Mesangial cell (primary cell): ENCODE data around the gene ZNF593. TPM values are rescaled to one million over a fixed set of nuclear protein-coding genes. Genes with fewer than 3 reads are reported as not detected.

ENCODE experiments used
- total RNA-seq: library from RNA; depleted of rRNA; stranded (reverse); fragments of >200 nt; gene quantifications from 2 replicates; pipeline ENCODE4 v1.2.3, GENCODE V29; 2015

Gene ZNF593
- 103 and 117 TPM in 2 replicates for total RNA-seq

GRCh38 chr1:26169669-26170471 is at the start of gene ZNF593:
ZNF593 (plus strand) TSS chr1:26169908; CDS start chr1:26169984, 76 bp downstream.

DNA sequence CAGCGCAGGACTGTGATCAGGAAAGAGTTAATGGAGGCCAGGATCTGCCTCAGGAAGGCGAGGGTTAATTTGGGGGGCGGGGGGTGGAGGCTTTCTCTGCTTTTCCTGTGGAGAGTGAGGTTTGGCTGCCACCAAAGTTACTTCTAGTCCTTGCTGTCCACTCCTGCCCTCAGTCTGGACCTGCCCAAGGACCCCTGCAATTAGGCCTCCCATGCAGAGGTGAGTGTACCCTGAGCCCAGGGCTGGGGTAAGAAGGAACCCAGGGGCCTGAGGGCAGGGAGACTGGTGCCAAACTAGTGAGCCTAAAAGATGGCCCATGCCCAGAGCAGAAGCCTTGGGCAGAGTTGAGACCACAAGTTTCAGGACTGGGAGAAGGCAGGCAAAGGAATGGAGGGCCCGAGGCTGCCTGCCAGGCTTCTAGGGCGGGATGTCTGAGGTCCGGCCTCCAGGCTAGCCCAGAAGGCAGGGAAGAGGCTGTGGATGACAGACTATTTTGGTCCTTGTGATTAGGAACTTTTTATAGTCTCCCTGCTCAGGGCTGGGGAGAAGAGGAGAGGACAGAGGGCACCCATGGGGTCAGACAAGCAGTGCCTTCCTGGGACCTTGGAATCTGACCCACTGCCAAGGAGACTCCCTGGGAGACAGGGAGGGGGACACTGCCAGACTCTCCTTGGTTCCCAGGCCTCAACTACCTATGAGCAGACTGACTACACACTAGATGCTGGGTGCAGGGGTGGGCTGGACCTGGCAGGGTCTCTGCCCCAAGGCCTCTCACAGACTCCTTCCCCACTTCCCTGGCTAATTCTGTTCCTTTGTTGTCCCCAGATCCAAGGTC is 10.6 kb upstream of the ZNF593 start, which contains the start of gene FAM110D:
TSS of gene FAM110D (plus strand) at position 172 of the 835 bp plus-strand sequence. CDS start 2,213 bp downstream, outside the sequence.

GRCh38 chr1:26168410-26169197 is 1.1 kb upstream of the ZNF593 start, which contains the start of gene C1orf232:
C1orf232 (minus strand) TSS chr1:26168963; CDS start chr1:26168499, 464 bp downstream.

GRCh38 chr1:26171084-26172072 is 1.7 kb downstream of the ZNF593 start, which contains the start of gene ZNF593OS:
ZNF593OS (minus strand) TSS chr1:26171832; CDS start chr1:26171661, 171 bp downstream.

DNA sequence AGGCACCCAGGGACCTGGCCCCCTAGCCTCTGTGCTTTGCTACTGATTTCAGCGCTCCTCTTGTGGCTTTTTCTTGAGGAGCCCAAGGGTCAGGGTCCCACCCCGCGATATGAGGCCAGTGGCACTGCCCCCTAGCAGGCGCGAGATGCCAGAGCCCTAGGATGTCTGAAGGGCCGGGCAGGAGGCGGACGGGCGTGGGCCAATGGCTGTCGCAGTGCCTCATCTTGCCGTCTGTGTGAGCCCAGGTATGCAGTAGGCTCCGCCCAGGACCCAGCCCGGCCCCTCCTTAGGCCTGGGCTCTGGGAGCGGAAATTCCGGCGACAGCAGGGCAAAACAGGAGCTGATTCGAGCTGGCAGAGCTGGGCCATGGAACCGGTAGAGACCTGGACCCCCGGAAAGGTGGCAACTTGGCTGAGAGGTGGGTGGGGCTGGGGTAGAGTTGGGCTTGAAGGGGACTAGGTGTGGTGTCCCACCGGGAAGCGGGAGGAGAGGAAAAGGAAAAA is 7.5 kb downstream of the ZNF593 start, which contains the start of gene CNKSR1:
TSS of gene CNKSR1 (plus strand) at position 310 of the 503 bp plus-strand sequence. CDS start at position 367, 57 bp downstream.

GRCh38 chr1:26190373-26190987 is 20.8 kb downstream of the ZNF593 start, which contains the start of gene CATSPER4:
CATSPER4 (plus strand) TSS chr1:26190602; CDS start chr1:26190628, 26 bp downstream.

Other genes with a start within 250 kb of the ZNF593 start
- 9.4 and 9.6 TPM in 2 replicates for gene PAFAH2, start 171.8 kb upstream of the ZNF593 start, total RNA-seq
- gene EXTL1, start 148.1 kb upstream of the ZNF593 start, total RNA-seq = 0.65 and 2.3 TPM in 2 replicates
- 0.38 TPM in 1 of 2 replicates, not detected in the other for gene SLC30A2, start 123.8 kb upstream of the ZNF593 start, total RNA-seq
- gene TRIM63, start 102.3 kb upstream of the ZNF593 start, total RNA-seq = 0.38 TPM in 1 of 2 replicates, not detected in the other
- gene PDIK1L, start 58.1 kb upstream of the ZNF593 start, total RNA-seq = 2.0 and 2.9 TPM in 2 replicates
- 0.25 TPM in 1 of 2 replicates, not detected in the other for gene FAM110D, start 10.8 kb upstream of the ZNF593 start, total RNA-seq
- not detected in 2 replicates for gene C1orf232, start 945 bp upstream of the ZNF593 start, total RNA-seq
- 0.13 TPM in 1 of 2 replicates, not detected in the other for gene ZNF593OS, start 1.9 kb downstream of the ZNF593 start, total RNA-seq
- 1.5 and 3.4 TPM in 2 replicates for gene CNKSR1, start 7.6 kb downstream of the ZNF593 start, total RNA-seq
- not detected in 2 replicates for gene CATSPER4, start 20.7 kb downstream of the ZNF593 start, total RNA-seq
- gene CEP85, start 64.3 kb downstream of the ZNF593 start, total RNA-seq = 4.9 and 17.8 TPM in 2 replicates
- 121 and 161 TPM in 2 replicates for gene SH3BGRL3, start 110.2 kb downstream of the ZNF593 start, total RNA-seq
- 3.6 and 8.7 TPM in 2 replicates for gene UBXN11, start 136.7 kb downstream of the ZNF593 start, total RNA-seq
- gene CD52, start 148.1 kb downstream of the ZNF593 start, total RNA-seq = not detected in 2 replicates
- 0.16 and 0.25 TPM in 2 replicates for gene CRYBG2, start 184.2 kb downstream of the ZNF593 start, total RNA-seq
- gene ZNF683, start 202.8 kb downstream of the ZNF593 start, total RNA-seq = not detected in 2 replicates
- 0.38 TPM in 1 of 2 replicates, not detected in the other for gene LIN28A, start 240.9 kb downstream of the ZNF593 start, total RNA-seq